Choroid plexus epithelial cell (primary cell): ENCODE results near the gene RIMBP2.

Experiments
- DNase-seq: peaks from one replicate; pipeline ENCODE4 v3.0.0-alpha.2; 2010; ENCODE audit warnings: low read depth
- H3K4me3 ChIP-seq: 2 replicates; pipeline ENCODE4 v1.5.1; 2011; ENCODE audit warnings: low read depth, mild to moderate bottlenecking, control low read depth, low read length, moderate library complexity
- CTCF ChIP-seq: conservative IDR thresholded peaks from 2 replicates; pipeline ENCODE4 v1.5.1; 2011; ENCODE audit warnings: low read depth, mild to moderate bottlenecking, control low read depth, inconsistent platforms, low read length, moderate library complexity

Gene RIMBP2

GRCh38 chr12:130628304-130628703, 87.8 kb downstream of the RIMBP2 start:
- H3K4me3 ChIP-seq = no peak overlapping the region

GRCh38 chr12:130627175-130627574, 88.9 kb downstream of the RIMBP2 start:
- H3K4me3 ChIP-seq = no peak overlapping the region
- TF ChIP-seq CTCF = no peak
- DNase-seq = no peak

More at GRCh38 chr12:130628304-130628703, 87.8 kb downstream of the RIMBP2 start:
- no peak for DNase-seq
- TF ChIP-seq CTCF = no peak

GRCh38 chr12:130626601-130627000, 89.5 kb downstream of the RIMBP2 start:
- no peak for DNase-seq
- H3K4me3 ChIP-seq = no peak overlapping the region
- TF ChIP-seq CTCF = no peak

- TF ChIP-seq CTCF = no peak
Measured at GRCh38 chr12:130625201-130625600, 90.9 kb downstream of the RIMBP2 start.

DNA sequence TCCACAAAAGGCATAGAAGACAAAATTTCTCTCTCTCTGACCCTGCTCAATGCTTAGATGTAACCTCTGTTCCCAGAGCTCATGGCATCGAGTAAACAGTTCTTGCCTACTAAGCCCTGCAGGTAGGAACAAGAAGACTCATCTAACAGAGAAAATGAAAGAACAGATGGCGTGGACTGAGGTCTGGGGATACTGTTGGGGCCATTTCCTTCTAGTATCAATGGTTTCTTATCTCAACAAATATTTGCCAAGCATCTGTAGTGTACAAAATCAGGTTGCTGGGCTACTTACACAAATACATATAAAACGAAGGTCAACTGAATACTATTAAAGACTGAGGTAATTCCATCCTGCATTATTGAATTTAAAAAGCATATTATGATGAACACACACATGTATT, 93.3 kb downstream of the RIMBP2 start:
- no peak overlapping the region for H3K4me3 ChIP-seq
- no peak for DNase-seq
- TF ChIP-seq CTCF = no peak

More at GRCh38 chr12:130625201-130625600, 90.9 kb downstream of the RIMBP2 start:
- no peak overlapping the region for H3K4me3 ChIP-seq
- no peak for DNase-seq

DNA sequence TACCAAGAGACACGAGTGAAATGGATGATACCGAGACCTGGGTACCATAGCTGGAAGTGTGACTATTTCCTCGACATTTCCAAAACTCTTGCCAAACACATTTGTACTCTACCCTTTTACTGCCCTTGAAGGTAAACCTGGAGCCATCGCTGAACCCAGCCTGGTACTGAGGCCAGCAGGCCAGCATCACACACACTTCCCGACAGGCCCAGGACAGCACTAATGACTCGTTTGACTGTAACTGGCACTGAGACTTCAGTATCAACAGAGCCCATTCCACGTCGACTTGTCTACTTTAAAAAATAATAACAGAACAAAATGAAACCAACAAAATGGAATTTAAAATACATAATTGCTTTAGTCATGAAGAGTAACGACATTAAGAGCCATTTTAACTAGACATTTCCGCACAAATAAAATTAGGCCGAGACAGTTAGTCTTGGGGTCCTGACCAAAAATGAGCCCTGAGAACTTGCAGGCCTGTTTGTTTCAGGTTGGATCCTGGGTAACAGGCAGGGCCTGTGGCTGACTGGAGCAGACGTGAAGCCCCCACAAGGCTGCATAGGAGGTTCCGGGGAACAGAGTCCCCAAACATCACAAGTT, 94.3 kb downstream of the RIMBP2 start:
- no peak for DNase-seq
- no peak overlapping the region for H3K4me3 ChIP-seq
- TF ChIP-seq CTCF = no peak

GRCh38 chr12:130620756-130621155, 95.3 kb downstream of the RIMBP2 start:
- DNase-seq = no peak
- no peak overlapping the region for H3K4me3 ChIP-seq
- TF ChIP-seq CTCF = no peak
